UCSD-AML1 (cell line): ENCODE measurements around the gene SAFB2.

Source experiments
- DNase-seq: peaks from one replicate; lab custom pipeline; 2025; ENCODE audit not compliant: unreplicated experiment; lab: John Stamatoyannopoulos, UW

SAFB2 gene

GRCh38 chr19:5622465-5623396 lies at the start of gene SAFB2, which contains the start of gene SAFB:
Gene SAFB2, minus strand, starts transcription at chr19:5622776. Its CDS starts 61 bp downstream, at chr19:5622715.
Gene SAFB, plus strand, starts transcription at chr19:5623083. Its CDS starts 123 bp downstream, at chr19:5623206.
- DNase-seq, result peak; percentile 100

- DNase-seq, result no peak
These were observed 49.0 kb upstream of the SAFB2 start for GRCh38 chr19:5671600-5671999.

GRCh38 chr19:5669212-5669611 lies 46.6 kb upstream of the SAFB2 start:
- DNase-seq, result no peak

GRCh38 chr19:5667751-5668271 lies 45.2 kb upstream of the SAFB2 start:
- DNase-seq, result no peak

GRCh38 chr19:5666921-5667610 lies 44.5 kb upstream of the SAFB2 start:
- DNase-seq, result no peak

GRCh38 chr19:5665781-5666513 lies 43.4 kb upstream of the SAFB2 start:
- DNase-seq, result no peak

- no peak for DNase-seq
These were observed 41.9 kb upstream of the SAFB2 start for GRCh38 chr19:5664515-5664914.

GRCh38 chr19:5663904-5664303 lies 41.3 kb upstream of the SAFB2 start:
- DNase-seq, result no peak

- DNase-seq, result no peak
These were observed 38.9 kb upstream of the SAFB2 start for GRCh38 chr19:5661483-5661882.

GRCh38 chr19:5655412-5655811 lies 32.8 kb upstream of the SAFB2 start:
- no peak for DNase-seq

- no peak for DNase-seq
These were observed 32.4 kb upstream of the SAFB2 start for GRCh38 chr19:5654931-5655330.

- no peak for DNase-seq
These were observed 29.7 kb upstream of the SAFB2 start for GRCh38 chr19:5652261-5652660.

GRCh38 chr19:5651361-5651760 lies 28.8 kb upstream of the SAFB2 start:
- DNase-seq, result no peak

GRCh38 chr19:5648464-5648863 lies 25.9 kb upstream of the SAFB2 start:
- no peak for DNase-seq

- no peak for DNase-seq
These were observed 24.1 kb upstream of the SAFB2 start for GRCh38 chr19:5646703-5647102.

GRCh38 chr19:5645409-5645808 lies 22.8 kb upstream of the SAFB2 start:
- no peak for DNase-seq

GRCh38 chr19:5644037-5644436 lies 21.5 kb upstream of the SAFB2 start:
- DNase-seq, result no peak

- DNase-seq, result no peak
These were observed 20.5 kb upstream of the SAFB2 start for GRCh38 chr19:5643060-5643459.

GRCh38 chr19:5642204-5642603 lies 19.6 kb upstream of the SAFB2 start:
- no peak for DNase-seq

GRCh38 chr19:5641171-5641570 lies 18.6 kb upstream of the SAFB2 start:
- no peak for DNase-seq

- DNase-seq, result no peak
These were observed 15.4 kb upstream of the SAFB2 start for GRCh38 chr19:5637971-5638370.
